KBM-7 (cell line): ENCODE results near the gene NME7.

Source experiments
- DNase-seq: peaks from one replicate; pipeline ENCODE4 v3.0.0-alpha.2; 2015
- in situ Hi-C: fragments of 300-500 bp; cut with MboI; formaldehyde crosslinking; loops from 2 replicates; pipeline ENCODE4 v1.14.3; 2020; ENCODE audit warnings: low sequenced_read_pairs, low pct_unique_long_range_greater_than_20kb, mixed read lengths

NME7 gene

GRCh38 chr1:169105434-169106094 lies 262.0 kb downstream of the NME7 start:
- in situ Hi-C loops = loop anchor here (25.0 kb wide), 2 partner anchors 493 to 668 kb away; no protein-coding TSS in a partner anchor
- peak; percentile 70 for DNase-seq

GRCh38 chr1:169105087-169105433 lies 262.5 kb downstream of the NME7 start:
- in situ Hi-C loops = loop anchor here (25.0 kb wide), 2 partner anchors 493 to 668 kb away; no protein-coding TSS in a partner anchor
- no peak for DNase-seq

GRCh38 chr1:169103480-169103893 lies 264.1 kb downstream of the NME7 start:
- in situ Hi-C loops = loop anchor here (25.0 kb wide), 2 partner anchors 491 to 666 kb away; no protein-coding TSS in a partner anchor
- DNase-seq = no peak

- no peak for DNase-seq
- in situ Hi-C loops = loop anchor here (25.0 kb wide), 2 partner anchors 491 to 666 kb away; no protein-coding TSS in a partner anchor
These were observed 264.6 kb downstream of the NME7 start for GRCh38 chr1:169103002-169103401.

- no peak for DNase-seq
- in situ Hi-C loops = loop anchor here (25.0 kb wide), 2 partner anchors 490 to 665 kb away; no protein-coding TSS in a partner anchor
These were observed 265.0 kb downstream of the NME7 start for GRCh38 chr1:169102567-169102966.

- in situ Hi-C loops = loop anchor here (25.0 kb wide), 2 partner anchors 488 to 663 kb away; no protein-coding TSS in a partner anchor
- DNase-seq = no peak
These were observed 266.9 kb downstream of the NME7 start for GRCh38 chr1:169100651-169101088.

- DNase-seq = no peak
- in situ Hi-C loops = loop anchor here (25.0 kb wide), 2 partner anchors 488 to 663 kb away; no protein-coding TSS in a partner anchor
These were observed 267.4 kb downstream of the NME7 start for GRCh38 chr1:169100208-169100607.

GRCh38 chr1:169099561-169099960 lies 268.0 kb downstream of the NME7 start:
- DNase-seq = no peak
- in situ Hi-C loops = no loop called here

- no peak for DNase-seq
- in situ Hi-C loops = no loop called here
These were observed 269.2 kb downstream of the NME7 start for GRCh38 chr1:169098380-169098779.

- in situ Hi-C loops = no loop called here
- no peak for DNase-seq
These were observed 272.6 kb downstream of the NME7 start for GRCh38 chr1:169094897-169095569.

GRCh38 chr1:169092399-169092798 lies 275.2 kb downstream of the NME7 start:
- no peak for DNase-seq
- in situ Hi-C loops = no loop called here

GRCh38 chr1:169091480-169091941 lies 276.1 kb downstream of the NME7 start:
- no peak for DNase-seq
- in situ Hi-C loops = no loop called here

- DNase-seq = no peak
- in situ Hi-C loops = no loop called here
These were observed 276.7 kb downstream of the NME7 start for GRCh38 chr1:169090900-169091311.

- in situ Hi-C loops = no loop called here
These were observed 277.2 kb downstream of the NME7 start for GRCh38 chr1:169090308-169090899.

GRCh38 chr1:169089776-169090175 lies 277.8 kb downstream of the NME7 start:
- in situ Hi-C loops = no loop called here

More at GRCh38 chr1:169090308-169090899, 277.2 kb downstream of the NME7 start:
- DNase-seq = peak; percentile 37

GRCh38 chr1:169087876-169088275 lies 279.7 kb downstream of the NME7 start:
- in situ Hi-C loops = no loop called here
- no peak for DNase-seq

More at GRCh38 chr1:169089776-169090175, 277.8 kb downstream of the NME7 start:
- DNase-seq = no peak

GRCh38 chr1:169086603-169087455 lies 280.8 kb downstream of the NME7 start:
- in situ Hi-C loops = no loop called here
- DNase-seq = no peak

- no peak for DNase-seq
- in situ Hi-C loops = no loop called here
These were observed 281.7 kb downstream of the NME7 start for GRCh38 chr1:169085911-169086310.
